OCI-LY1 (cell line): ENCODE measurements around the gene C16orf90.

Source experiments
- CTCF ChIP-seq: fragments of 200-600 bp; sonication (generic), shearing (Covaris generic); IDR thresholded peaks from 2 replicates; pipeline ENCODE4 v1.5.1; 2017; ENCODE audit warnings: mild to moderate bottlenecking, antibody characterized with exemption, low read length, moderate library complexity, mixed read lengths
- EZH2 ChIP-seq: fragments of 200-600 bp; sonication (generic), shearing (Covaris generic); IDR thresholded peaks from 2 replicates; pipeline ENCODE4 v1.8.0; 2017; ENCODE audit warnings: borderline replicate concordance, mixed run types, mild to moderate bottlenecking, antibody characterized with exemption, low read length, moderate library complexity, mixed read lengths

GRCh38 chr16:3536851-3537250 is 41.6 kb upstream of the C16orf90 start:
- TF ChIP-seq EZH2 (no peak), CTCF (no peak)
